Measurements from ENCODE around the gene CCDC27.
A peak's percentile ranks its signal among the peaks of the same experiment; 100 is the strongest.

CCDC27 gene

GRCh38 chr1:3774276-3774945 lies 22.2 kb downstream of the CCDC27 start:
- no peak for DNase-seq (ENCODE audit: extremely low spot score)
- CTCF ChIA-PET = interaction anchor here (1.1 to 1.9 kb wide), 3 partner anchors 21 to 125 kb away, joined by 3 to 10 read pairs (median 3); partner anchors contain the start of gene C1orf174
- TF ChIP-seq CTCF (IDR thresholded peaks at IDR 0.05; ENCODE audit: control extremely low read depth, extremely low read depth, low read depth, missing control alignments) = no peak
- POLR2A ChIA-PET = no interaction called here

GRCh38 chr1:3774946-3775489 lies 22.8 kb downstream of the CCDC27 start:
- no peak for DNase-seq (ENCODE audit: extremely low spot score)
- TF ChIP-seq CTCF (IDR thresholded peaks at IDR 0.05; ENCODE audit: control extremely low read depth, extremely low read depth, low read depth, missing control alignments) = no peak
- CTCF ChIA-PET = interaction anchor here (0.7 to 2.2 kb wide), 10 partner anchors 8 to 1866 kb away, joined by 3 to 18 read pairs (median 6); partner anchors contain the start of gene LRRC47
- POLR2A ChIA-PET = no interaction called here

- CTCF ChIA-PET = interaction anchor here (0.7 to 2.2 kb wide), 13 partner anchors 8 to 1867 kb away, joined by 3 to 18 read pairs (median 5); partner anchors contain the start of gene LRRC47
- POLR2A ChIA-PET = interaction anchor here (0.5 kb wide), 1 partner anchor 1896 kb away, joined by 5 read pairs; no protein-coding TSS in a partner anchor
- DNase-seq (ENCODE audit: extremely low spot score) = peak; percentile 77
- TF ChIP-seq CTCF (IDR thresholded peaks at IDR 0.05; ENCODE audit: control extremely low read depth, extremely low read depth, low read depth, missing control alignments) = peak; percentile 69
Observed at GRCh38 chr1:3775490-3776230, 23.4 kb downstream of the CCDC27 start.

GRCh38 chr1:3776231-3776961 lies 24.1 kb downstream of the CCDC27 start:
- CTCF ChIA-PET = interaction anchor here (0.7 to 2.2 kb wide), 11 partner anchors 8 to 1867 kb away, joined by 3 to 18 read pairs (median 5); partner anchors contain the start of gene LRRC47
- TF ChIP-seq CTCF (IDR thresholded peaks at IDR 0.05; ENCODE audit: control extremely low read depth, extremely low read depth, low read depth, missing control alignments) = no peak
- no peak for DNase-seq (ENCODE audit: extremely low spot score)
- POLR2A ChIA-PET = interaction anchor here (0.5 kb wide), 1 partner anchor 1897 kb away, joined by 5 read pairs; no protein-coding TSS in a partner anchor

- POLR2A ChIA-PET = no interaction called here
Observed at GRCh38 chr1:3777078-3777547, 24.9 kb downstream of the CCDC27 start.

More at GRCh38 chr1:3777078-3777547, 24.9 kb downstream of the CCDC27 start:
- TF ChIP-seq CTCF (IDR thresholded peaks at IDR 0.05; ENCODE audit: control extremely low read depth, extremely low read depth, low read depth, missing control alignments) = no peak
- no peak for DNase-seq (ENCODE audit: extremely low spot score)
- CTCF ChIA-PET = interaction anchor here (2.2 kb wide), 1 partner anchor 19 kb away, joined by 18 read pairs; the partner anchor contains the start of gene LRRC47

Data from GM10248 (cell line).